HG02571 (cell line): ENCODE results near the gene TNFAIP2.

ENCODE experiments used
- ATAC-seq: cut with Tn5 transposase; IDR thresholded peaks from one replicate; pipeline ENCODE4 v1.9.1; 2021; ENCODE audit warnings: mild to moderate bottlenecking, moderate library complexity; ENCODE audit not compliant: unreplicated experiment

The TNFAIP2 gene

DNA sequence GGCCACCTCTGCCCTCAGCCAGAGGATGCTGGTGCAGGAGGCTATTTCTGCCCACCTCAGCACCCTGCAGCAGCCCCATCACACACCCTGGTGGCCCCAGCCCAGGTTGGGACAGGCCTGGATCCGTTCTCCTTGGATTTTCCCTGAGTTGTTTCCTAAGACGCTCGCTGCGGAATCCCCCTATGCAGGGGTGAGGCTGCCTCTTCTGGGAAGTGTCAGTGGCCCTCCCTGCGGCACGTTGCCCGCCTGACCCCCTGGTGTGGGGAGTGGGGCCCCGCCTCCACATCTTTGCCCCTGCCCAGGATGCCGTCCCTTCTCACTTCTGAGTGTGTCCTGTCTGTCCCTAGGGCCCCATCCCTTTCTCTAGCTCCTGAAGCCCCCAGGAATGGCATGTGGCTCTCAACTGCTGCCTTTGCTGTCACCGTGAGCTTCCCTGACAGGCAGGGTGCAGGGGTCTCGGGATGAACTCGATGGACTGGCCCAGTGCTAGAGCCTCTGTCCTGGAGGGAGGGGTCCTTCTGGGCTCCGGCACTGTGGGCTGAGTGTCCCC is 29.3 kb upstream of the TNFAIP2 start:
- no peak for ATAC-seq

GRCh38 chr14:103094406-103095209 is 28.7 kb upstream of the TNFAIP2 start, which contains the start of gene EXOC3L4:
EXOC3L4 (plus strand) TSS chr14:103094725; CDS start chr14:103100220, 5,495 bp downstream.
- ATAC-seq = no peak

GRCh38 chr14:103095210-103095778 is 28.0 kb upstream of the TNFAIP2 start:
- no peak for ATAC-seq

GRCh38 chr14:103096387-103096786 is 26.9 kb upstream of the TNFAIP2 start:
- no peak for ATAC-seq

- ATAC-seq = no peak
Measured at GRCh38 chr14:103097244-103097993, 25.8 kb upstream of the TNFAIP2 start.

DNA sequence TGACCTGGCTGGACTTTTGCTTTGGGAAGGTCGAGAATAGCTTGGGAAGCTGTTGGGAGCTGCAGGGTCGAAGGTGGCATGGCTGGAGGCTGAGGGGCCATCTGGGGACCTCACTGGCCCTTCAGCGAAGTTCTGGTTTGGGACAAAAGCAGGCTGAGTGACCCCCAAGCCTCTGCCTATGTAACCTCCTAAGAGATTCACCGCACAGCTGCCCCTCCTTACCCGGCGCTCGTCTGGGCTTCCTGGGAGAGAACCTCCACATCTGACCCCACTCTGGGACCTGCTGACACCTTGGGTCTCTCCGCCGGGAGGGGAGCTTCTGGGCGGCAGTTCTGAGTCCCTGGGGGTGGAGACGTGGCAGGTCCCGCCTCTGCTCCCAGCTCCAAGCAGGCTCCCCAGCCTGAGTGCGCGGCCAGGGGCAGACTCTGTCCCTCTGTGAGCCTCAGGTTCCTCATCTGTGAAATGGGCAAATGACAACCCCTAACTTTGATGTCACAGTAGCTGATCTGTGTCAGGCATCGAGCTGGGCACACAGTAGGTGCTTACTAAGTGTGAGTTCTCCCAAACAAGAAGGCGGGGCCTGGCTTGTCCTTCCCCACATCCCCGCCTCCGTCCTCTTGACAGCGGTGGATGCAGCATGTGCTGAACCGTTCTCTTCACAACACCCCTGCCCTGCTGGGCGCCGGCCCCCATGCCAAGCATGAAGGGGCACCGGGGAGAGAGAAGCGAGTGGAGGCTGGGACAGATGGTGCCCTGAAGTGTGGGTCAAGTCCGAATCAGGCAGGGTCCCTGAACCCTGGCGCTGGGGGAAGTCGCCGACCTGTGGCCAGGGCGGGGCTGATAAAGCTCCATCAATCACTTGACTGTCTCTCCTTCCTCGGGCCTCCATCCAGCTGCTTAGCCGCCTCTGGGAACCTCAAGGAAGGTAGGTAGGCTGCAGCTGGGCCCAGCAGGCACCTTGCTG is 25.0 kb upstream of the TNFAIP2 start:
- no peak for ATAC-seq

DNA sequence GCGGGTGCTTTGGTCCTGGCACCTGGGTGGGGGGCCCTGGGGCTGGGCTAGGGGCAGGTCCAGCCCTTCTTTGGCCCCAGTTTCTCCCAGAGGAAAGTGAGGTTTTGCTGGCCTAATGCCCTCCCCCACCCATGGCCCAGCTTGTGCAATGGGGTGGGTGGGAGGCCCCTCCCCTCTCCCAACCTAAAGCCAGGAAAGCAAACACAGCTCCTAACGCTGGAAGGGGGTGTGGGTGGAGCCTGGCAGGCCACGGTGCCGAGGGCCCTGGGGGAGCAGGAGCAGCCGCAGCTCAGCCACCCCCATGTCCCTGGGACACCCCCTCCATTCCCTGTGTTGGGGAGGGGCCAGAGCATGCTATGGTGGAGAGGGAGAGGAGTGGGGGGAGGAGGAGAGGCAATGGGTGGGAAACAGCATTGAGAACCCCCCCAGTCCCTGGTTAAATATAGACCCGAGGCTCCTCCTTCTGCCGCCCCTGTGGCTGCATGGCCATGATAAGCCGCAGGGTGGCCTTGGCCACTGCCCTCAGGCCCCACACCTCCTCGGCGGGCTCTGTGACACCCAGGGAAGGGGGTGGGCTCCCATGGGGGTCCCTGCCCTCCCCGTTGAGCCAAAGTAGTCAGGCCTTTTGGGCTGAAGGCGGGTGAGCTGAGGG is 24.1 kb upstream of the TNFAIP2 start:
- ATAC-seq = no peak

DNA sequence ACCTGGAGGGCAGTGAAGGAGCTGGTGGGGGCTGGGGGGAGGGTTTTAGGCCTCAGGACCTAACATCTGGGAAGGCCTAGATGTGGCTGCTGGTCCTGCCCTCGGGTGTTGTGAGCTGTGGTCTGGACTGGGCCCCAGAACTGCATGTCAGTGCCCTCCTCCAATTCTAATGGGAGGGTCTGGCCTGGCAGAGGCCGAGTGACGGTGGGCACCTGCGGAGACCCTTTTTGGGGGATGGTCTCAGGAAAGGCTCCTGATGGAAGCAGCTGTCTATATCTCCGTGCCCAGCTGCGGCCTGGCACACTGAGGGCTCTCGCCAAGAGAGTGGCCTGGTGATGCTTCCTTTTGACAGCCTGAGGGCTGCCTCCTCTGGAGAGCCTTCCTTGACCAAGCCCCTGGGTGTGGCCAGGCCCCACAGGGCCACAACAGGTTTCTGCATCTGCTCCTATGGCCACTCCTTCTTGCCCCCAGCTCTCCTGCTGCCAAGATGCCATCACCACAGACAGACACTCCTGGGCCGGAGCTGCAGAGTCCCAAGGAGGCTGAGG is 23.5 kb upstream of the TNFAIP2 start:
- ATAC-seq = no peak

GRCh38 chr14:103100281-103101121 is 22.8 kb upstream of the TNFAIP2 start:
- ATAC-seq = no peak

DNA sequence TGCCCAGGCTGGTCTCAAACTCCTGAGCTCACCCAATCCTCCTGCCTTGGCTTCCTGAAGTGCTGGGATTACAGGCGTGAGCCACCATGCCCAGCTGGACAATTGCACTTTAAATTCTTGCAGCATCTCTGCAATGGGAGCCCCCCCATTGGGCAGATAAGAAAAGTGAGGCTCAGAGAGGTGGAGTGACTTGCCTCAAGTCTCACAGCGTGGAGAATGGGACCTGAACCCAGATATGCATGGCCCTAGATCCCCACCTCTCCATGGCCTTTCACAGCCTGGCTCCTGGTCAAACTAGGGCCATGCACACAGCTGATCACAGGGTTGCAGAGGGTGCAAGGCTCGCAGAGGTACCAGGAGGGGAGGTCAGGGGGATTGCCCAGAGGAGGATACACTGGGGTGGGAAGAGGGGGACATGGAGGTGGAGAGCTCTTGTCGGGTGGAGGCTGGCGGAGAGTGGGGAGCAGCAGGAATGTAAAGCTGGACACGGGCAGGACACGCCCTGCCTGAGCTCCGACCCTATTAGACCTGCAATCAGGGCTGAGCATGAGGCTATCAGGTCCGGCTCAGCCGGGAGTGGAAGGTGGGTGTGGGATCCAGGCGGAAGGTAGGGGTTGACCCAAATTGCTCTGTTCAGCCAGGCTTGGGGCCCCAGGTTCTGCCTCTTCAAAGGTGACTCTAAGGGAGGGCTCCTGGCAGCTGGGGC is 21.9 kb upstream of the TNFAIP2 start:
- no peak for ATAC-seq

GRCh38 chr14:103101963-103102688 is 21.1 kb upstream of the TNFAIP2 start:
- ATAC-seq = no peak

DNA sequence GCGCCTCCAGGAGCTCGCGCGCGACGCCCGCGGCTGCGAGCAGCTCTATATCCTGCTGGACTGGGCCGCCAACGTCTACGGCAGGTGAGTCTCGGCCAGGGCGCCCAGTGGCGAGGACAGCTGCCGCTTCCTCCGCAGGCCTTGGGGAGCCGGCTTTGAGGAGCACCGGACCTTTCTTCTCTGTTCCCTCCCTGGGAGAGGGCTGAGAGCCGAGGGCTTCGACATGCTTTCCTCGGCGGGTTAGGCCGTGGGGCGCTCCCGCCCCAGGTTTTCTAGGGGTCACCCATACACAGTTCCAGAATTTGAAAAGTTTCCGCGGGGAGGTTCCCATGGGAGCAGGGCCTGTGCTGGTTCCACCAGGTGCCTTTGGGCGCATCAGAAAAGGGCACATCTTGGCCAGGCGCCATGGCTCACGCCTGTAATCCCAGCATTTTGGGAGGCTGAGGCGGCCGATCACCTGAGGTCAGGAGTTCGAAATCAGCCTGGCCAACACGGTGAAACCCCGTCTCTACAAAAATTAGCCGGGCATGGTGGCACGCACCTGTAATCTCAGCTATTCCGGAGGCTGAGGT is 20.5 kb upstream of the TNFAIP2 start:
- ATAC-seq = no peak

GRCh38 chr14:103103461-103104388 is 19.5 kb upstream of the TNFAIP2 start:
- no peak for ATAC-seq

DNA sequence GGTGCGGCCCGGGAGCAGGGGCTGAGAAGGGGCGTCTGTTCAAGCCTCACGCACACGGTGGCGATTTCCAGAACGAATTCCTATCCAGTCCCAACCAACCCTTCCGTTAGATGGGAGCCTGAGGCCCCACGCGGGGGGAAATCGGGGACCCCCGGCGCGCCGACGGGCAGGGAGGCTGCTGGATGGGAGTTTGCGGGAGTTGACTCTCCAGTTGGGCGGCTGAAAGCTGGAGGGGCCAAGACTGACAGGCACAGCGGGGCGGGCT is 18.9 kb upstream of the TNFAIP2 start:
- no peak for ATAC-seq

GRCh38 chr14:103104654-103105452 is 18.4 kb upstream of the TNFAIP2 start:
- no peak for ATAC-seq
